Lung (tissue), 16 donors: Measurements from ENCODE around the gene GPX8. TPM values are rescaled to one million over a fixed set of nuclear protein-coding genes. Genes with fewer than 3 reads are reported as not detected.

Source experiments
- ATAC-seq: fragments of 200-7000 bp; cut with Tn5 transposase; one replicate; pipeline ENCODE4 v1.9.1; 2020; ENCODE audit warnings: moderate number of reproducible peaks; ENCODE audit not compliant: insufficient read depth, low FRiP score
- DNase-seq, 3 donors: peaks; one replicate each; pipeline ENCODE4 v3.0.0-alpha.2; 2013 to 2017
- H3K27ac ChIP-seq, 2 donors: one replicate each; pipeline ENCODE4 v1.5.1; 2013; ENCODE audit warnings: mild to moderate bottlenecking in 2 of 2, moderate library complexity in 2 of 2, control low read depth in 1 of 2, inconsistent platforms in 1 of 2, low read depth in 1 of 2, low read length in 1 of 2
- H3K27me3 ChIP-seq, 3 donors: one replicate each; pipeline ENCODE4 v1.5.1; 2013; ENCODE audit warnings: low read length in 2 of 3; ENCODE audit not compliant: control insufficient read depth in 3 of 3, insufficient read depth in 3 of 3
- H3K36me3 ChIP-seq, 4 donors: one replicate each; pipeline ENCODE4 v1.5.1; 2013; ENCODE audit warnings: low read length in 4 of 4, mild to moderate bottlenecking in 1 of 4, moderate library complexity in 1 of 4; ENCODE audit not compliant: control insufficient read depth in 4 of 4, insufficient read depth in 4 of 4
- H3K4me1 ChIP-seq, 5 donors: one replicate each; pipeline ENCODE4 v1.5.1; 2013; ENCODE audit warnings: low read length in 5 of 5, mild to moderate bottlenecking in 2 of 5, moderate library complexity in 1 of 5; ENCODE audit not compliant: control insufficient read depth in 5 of 5, insufficient read depth in 5 of 5
- H3K4me3 ChIP-seq: one replicate; pipeline ENCODE4 v1.5.1; 2013; ENCODE audit warnings: mild to moderate bottlenecking, control low read depth, moderate library complexity
- H3K9ac ChIP-seq, 2 donors: one replicate each; pipeline ENCODE4 v1.5.1; 2013; ENCODE audit warnings: low read length in 2 of 2, control low read depth in 1 of 2; ENCODE audit not compliant: insufficient read depth in 1 of 2
- H3K9me3 ChIP-seq, 4 donors: one replicate each; pipeline ENCODE4 v1.5.1; 2013; ENCODE audit warnings: low read length in 3 of 4, mild to moderate bottlenecking in 1 of 4, moderate library complexity in 1 of 4; ENCODE audit not compliant: control insufficient read depth in 4 of 4, insufficient read depth in 3 of 4
- CTCF ChIP-seq: IDR thresholded peaks from 2 replicates; pipeline ENCODE4 v1.5.1; 2012; ENCODE audit warnings: mild to moderate bottlenecking; ENCODE audit errors: control extremely low read depth, extremely low read depth
- WGBS, 2 donors: extraction: QIAGEN DNeasy Blood & Tissue Kit; methylation state at CpG; one replicate each; pipeline ENCODE4 v1.1.7; 2013; 5-methylcytosine and 5-hydroxymethylcytosine counted together
- long read RNA-seq, 5 donors: transcript quantifications; one replicate each; lab custom pipeline, GENCODE V29; 2026
- polyA plus RNA-seq, 2 donors: library from polyadenylated mRNA; stranded (reverse); fragments of 200-250 nt; gene quantifications; one replicate each; pipeline ENCODE4 v1.2.1, GENCODE V29; 2013
- total RNA-seq, 2 donors: library from RNA; depleted of rRNA in 1 of 2; stranded (reverse); fragments of >200 nt in 1 of 2; gene quantifications; one replicate each; pipeline ENCODE4 v1.2.1, GENCODE V29; 2014 to 2021
- donor health status: control.
- donor health status: control.
- donor health status: Bipolar disorder and iron deficiency.
- donor health status: healthy.
- donor health status: DM: yes; HTN: yes; CAD: no.

Gene GPX8, protein sequence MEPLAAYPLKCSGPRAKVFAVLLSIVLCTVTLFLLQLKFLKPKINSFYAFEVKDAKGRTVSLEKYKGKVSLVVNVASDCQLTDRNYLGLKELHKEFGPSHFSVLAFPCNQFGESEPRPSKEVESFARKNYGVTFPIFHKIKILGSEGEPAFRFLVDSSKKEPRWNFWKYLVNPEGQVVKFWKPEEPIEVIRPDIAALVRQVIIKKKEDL
- total RNA-seq (10 to 100 TPM; 18.8 to 30.8 TPM), polyA plus RNA-seq (1 to 10 TPM; 7.5 to 8.6 TPM)
- long read RNA-seq, donor 1, transcript GPX8-203 (3 exons, 1,411 nt) = major isoform, 26 of 48 reads
- long read RNA-seq, donor 1, partial matches to known transcripts = 19 of 48 reads
- long read RNA-seq, donor 1, other reads (novel, unspliced or antisense) = 0 of 48 reads
- long read RNA-seq, donor 2, partial matches to known transcripts = 8 of 22 reads
- long read RNA-seq, donor 2, other reads (novel, unspliced or antisense) = 10 of 22 reads
- long read RNA-seq, donor 3, transcript GPX8-203 (3 exons, 1,411 nt) = major isoform, 11 of 12 reads
- long read RNA-seq, donor 3, partial matches to known transcripts = 0 of 12 reads
- long read RNA-seq, donor 3, other reads (novel, unspliced or antisense) = 0 of 12 reads
- long read RNA-seq, donor 4, transcript GPX8-203 (3 exons, 1,411 nt) = major isoform, 13 of 14 reads
- long read RNA-seq, donor 4, partial matches to known transcripts = 0 of 14 reads
- long read RNA-seq, donor 4, other reads (novel, unspliced or antisense) = 0 of 14 reads
- long read RNA-seq, donor 5, transcript GPX8-203 (3 exons, 1,411 nt) = major isoform, 19 of 25 reads
- long read RNA-seq, donor 5, partial matches to known transcripts = 0 of 25 reads
- long read RNA-seq, donor 5, other reads (novel, unspliced or antisense) = 0 of 25 reads

- Histone ChIP-seq H3K9ac (peak within 1 kb of the TSS in 1 of 2 donors; percentile 70), H3K4me3 (no peak within 1 kb of the TSS), H3K9me3 (peaks cover 0 to 3% (median 0%) of the 10 kb centered on the region in 4 donors), H3K27me3 (no peaks in the 10 kb centered on the region), H3K36me3 (peaks cover 0 to 9% (median 0%) of the 10 kb centered on the region in 4 donors), H3K4me1 (peaks cover 0 to 9% (median 4%) of the 10 kb centered on the region in 5 donors), H3K27ac (peak within 1 kb of the TSS; percentile 9 to 51)
- whole genome bisulfite sequencing, 2 donors = 6 to 9% methylated on average over 10 of the region's 10 CpGs
- TF ChIP-seq CTCF = peak; percentile 22
- ATAC-seq = peak; percentile 83
- DNase-seq = peak; percentile 71 to 95 (median 95)
These were observed at the start of gene GPX8 for GRCh38 chr5:55159763-55160492. TSS of gene GPX8 (plus strand) at chr5:55160171. CDS start at chr5:55160193, 22 bp downstream.

- no peak for TF ChIP-seq CTCF
- no peaks in the 10 kb centered on the region for H3K9me3 ChIP-seq
- no peak overlapping the region for H3K27ac ChIP-seq
- DNase-seq = no peak
- WGBS, 2 donors = 90 to 92% methylated on average over 2 of the region's 2 CpGs
- H3K4me1 ChIP-seq = no peaks in the 10 kb centered on the region
- H3K27me3 ChIP-seq = no peaks in the 10 kb centered on the region
- H3K4me3 ChIP-seq = no peak overlapping the region
- H3K9ac ChIP-seq = no peak overlapping the region
- no peak for ATAC-seq
- H3K36me3 ChIP-seq = no peaks in the 10 kb centered on the region
These were observed 49.8 kb upstream of the GPX8 start for GRCh38 chr5:55110217-55110616.

- no peak for TF ChIP-seq CTCF
- H3K27me3 ChIP-seq = no peaks in the 10 kb centered on the region
- no peak overlapping the region for H3K4me3 ChIP-seq
- no peaks in the 10 kb centered on the region for H3K36me3 ChIP-seq
- no peak overlapping the region for H3K9ac ChIP-seq
- DNase-seq (no peak), ATAC-seq (no peak)
- H3K9me3 ChIP-seq = no peaks in the 10 kb centered on the region
- no peaks in the 10 kb centered on the region for H3K4me1 ChIP-seq
- no peak overlapping the region for H3K27ac ChIP-seq
These were observed 46.6 kb upstream of the GPX8 start for GRCh38 chr5:55113327-55113726.
